Heart left ventricle (tissue), 16 donors: ENCODE measurements around the gene PYM1. TPM values are rescaled to one million over a fixed set of nuclear protein-coding genes. Genes with fewer than 3 reads are reported as not detected.
A peak's percentile ranks its signal among the peaks of the same experiment; 100 is the strongest.

Source experiments
- ATAC-seq, 4 donors: fragments of 200-7000 bp; cut with Tn5 transposase; one replicate each; pipeline ENCODE4 v1.9.1; 2020 to 2022; ENCODE audit warnings: moderate library complexity in 4 of 4, mild to moderate bottlenecking in 3 of 4, moderate number of reproducible peaks in 1 of 4
- DNase-seq, 5 donors: peaks; one replicate each; pipeline ENCODE4 v3.0.0-alpha.2; 2020
- H3K27ac ChIP-seq, 12 donors: fragments of 200-600 bp; sonication (generic) in 4 of 12; one replicate each; pipeline versions ENCODE4 v1.5.0 to v1.8.0; 2016 to 2022; ENCODE audit warnings: mild to moderate bottlenecking in 2 of 12
- H3K27me3 ChIP-seq, 9 donors: fragments of 200-600 bp; sonication (generic) in 2 of 9; one replicate each; pipeline versions ENCODE4 v1.5.1 to v1.8.0; 2016 to 2022; ENCODE audit warnings: mild to moderate bottlenecking in 3 of 9
- H3K36me3 ChIP-seq, 9 donors: fragments of 200-600 bp; sonication (generic) in 2 of 9; one replicate each; pipeline versions ENCODE4 v1.5.0 to v1.8.0; 2018 to 2022; ENCODE audit warnings: mild to moderate bottlenecking in 2 of 9
- H3K4me1 ChIP-seq, 12 donors: fragments of 200-600 bp; sonication (generic) in 4 of 12; one replicate each; pipeline versions ENCODE4 v1.5.0 to v1.8.0; 2016 to 2022; ENCODE audit warnings: mild to moderate bottlenecking in 3 of 12
- H3K4me3 ChIP-seq, 12 donors: fragments of 200-600 bp; sonication (generic) in 4 of 12; one replicate each; pipeline versions ENCODE4 v1.5.0 to v1.8.0; 2017 to 2022; ENCODE audit warnings: mild to moderate bottlenecking in 9 of 12, moderate library complexity in 4 of 12
- H3K9me3 ChIP-seq, 12 donors: fragments of 200-600 bp; sonication (generic) in 4 of 12; one replicate each; pipeline versions ENCODE4 v1.5.0 to v1.8.0; 2016 to 2022; ENCODE audit warnings: mild to moderate bottlenecking in 1 of 12
- CTCF ChIP-seq, 12 donors: fragments of 200-600 bp; sonication (generic) in 4 of 12; IDR thresholded peaks; one replicate each; pipeline versions ENCODE4 v1.5.0 to v1.8.0; 2018 to 2022; ENCODE audit warnings: antibody characterized with exemption in 12 of 12, mild to moderate bottlenecking in 5 of 12
- POLR2A ChIP-seq, 2 donors: fragments of 450-650 bp; IDR thresholded peaks; one replicate each; pipeline ENCODE4 v1.6.1; 2017; ENCODE audit warnings: antibody characterized with exemption in 2 of 2, mild to moderate bottlenecking in 2 of 2, moderate library complexity in 2 of 2
- WGBS, 4 donors: extraction: QIAGEN DNeasy Blood & Tissue Kit in 2 of 4; methylation state at CpG; one replicate each; pipeline versions ENCODE4 v1.1.5 to v1.1.7; 2013 to 2018; 5-methylcytosine and 5-hydroxymethylcytosine counted together
- intact Hi-C, 10 donors: fragments of 100-400 bp; cut with DNase I; formaldehyde crosslinking; loops; one replicate each; pipeline versions ENCODE4 v1.11.1 to v1.14.2; 2022
- polyA plus RNA-seq, 2 donors: library from polyadenylated mRNA; stranded (reverse); fragments of 200-250 nt; gene quantifications; one replicate each; pipeline ENCODE4 v1.2.3, GENCODE V29; 2013
- total RNA-seq, 9 donors: library from RNA; depleted of rRNA in 2 of 9; stranded (reverse); fragments of >200 nt in 2 of 9; fragmentation: NEBNext Ultra II Directional in 3 of 9; extraction: Animal tissue kit (Norgen Biotek cat#: 25700) in 3 of 9; gene quantifications; one replicate each; pipeline versions ENCODE4 v1.1.0 to v1.2.4, GENCODE V29; 2016 to 2023
- donor health status: ischemic (EF 13 %, LVEDD 7.1; RV severe dilation, severe dysfunction).
- donor health status: healthy with polysubstance abuse.
- donor health status: DM: no; HTN: yes; CAD: no.
- donor health status: DM: no; HTN: no; CAD: no.
- donor health status: ischemic (EF 25% LVEDD 6.9; RV normal size, moderate dysfunction).
- donor health status: ischemic (EF 25% LVEDD 5.7; RV mildly dilated, moderate dysfunction).
- donor health status: healthy.
- donor health status: DM: yes; HTN: yes; CAD: no.
- donor health status: ischemic (EF 35%, LVEDD 5.7; RV mildly dilated, moderate dysfunction).
- donor health status: nonischemic (EF 11% LVEDD 7.7; RV severe dilation, severe dysfunction).
- donor health status: DM: yes; HTN: yes; CAD: no.
- donor health status: PGD.
- donor health status: ischemic (EF 29% LVEDD 5.4; RV normal size, mild dysfunction).
- donor health status: nonischemic (EF 23%, LVEDD 6.1; RV moderate dilation, normal function).

PYM1 gene
- total and polyA plus RNA-seq, 11 donors, result 12.0 to 33.6 (median 15.3) TPM

- DNase-seq (peak; percentile 83 to 87 (median 87)), ATAC-seq (peak; percentile 85 to 96 (median 95))
- Histone ChIP-seq H3K9me3 (no peaks in the 10 kb centered on the region), H3K36me3 (peaks cover 0 to 71% (median 6%) of the 10 kb centered on the region in 9 donors), H3K4me3 (peak overlapping the region in 8 of 12 donors; percentile 15 to 42 (median 24)), H3K27me3 (no peaks in the 10 kb centered on the region), H3K27ac (peak overlapping the region in 2 of 12 donors; percentile 7 to 58), H3K4me1 (peaks cover 0 to 13% (median 7%) of the 10 kb centered on the region in 12 donors)
- TF ChIP-seq POLR2A (IDR thresholded peaks at IDR 0.05) (no peak), CTCF (IDR thresholded peaks at IDR 0.05) (peak; percentile 87 to 94 (median 91))
- 9 to 15% (median 11%) methylated on average over 13 to 18 of the region's 18 CpGs for WGBS, 4 donors
- intact Hi-C loops, result loop anchor here in 8 of 10 donors (1.0 to 5.0 kb wide), 4 partner anchors 198 to 203 kb away; partner anchors contain the start of gene GDF11 (in 1 of the 8)
Observed at GRCh38 chr12:55940065-55940732, 12.5 kb upstream of the PYM1 start.

- no peaks in the 10 kb centered on the region for H3K9me3 ChIP-seq
- intact Hi-C loops, result loop anchor here in 3 of 10 donors (5.0 kb wide), 3 partner anchors 107 to 202 kb away; partner anchors contain the start of genes ORMDL2 (in 1 of the 3) and SARNP (in 1 of the 3)
- ATAC-seq (no peak), DNase-seq (no peak)
- peaks cover 0 to 59% (median 2%) of the 10 kb centered on the region in 9 donors for H3K36me3 ChIP-seq
- 89 to 97% (median 95%) methylated on average over 8 of the region's 8 CpGs for WGBS, 4 donors
- no peaks in the 10 kb centered on the region for H3K27me3 ChIP-seq
- H3K27ac ChIP-seq, result no peak overlapping the region
- TF ChIP-seq CTCF (IDR thresholded peaks at IDR 0.05) (no peak), POLR2A (IDR thresholded peaks at IDR 0.05) (no peak)
- H3K4me3 ChIP-seq, result no peak overlapping the region
- peaks cover 0 to 20% (median 8%) of the 10 kb centered on the region in 12 donors for H3K4me1 ChIP-seq
Observed at GRCh38 chr12:55938826-55939501, 11.3 kb upstream of the PYM1 start.

- WGBS, 4 donors, result 82 to 94% (median 83%) methylated on average over 2 of the region's 2 CpGs
- ATAC-seq, result no peak
- intact Hi-C loops, result loop anchor here in 3 of 10 donors (5.0 kb wide), 3 partner anchors 106 to 201 kb away; partner anchors contain the start of genes ORMDL2 (in 1 of the 3) and SARNP (in 1 of the 3)
- Histone ChIP-seq H3K36me3 (peaks cover 0 to 49% (median 0%) of the 10 kb centered on the region in 9 donors), H3K4me3 (no peak overlapping the region), H3K27ac (no peak overlapping the region), H3K4me1 (peaks cover 0 to 30% (median 8%) of the 10 kb centered on the region in 12 donors), H3K9me3 (no peaks in the 10 kb centered on the region), H3K27me3 (no peaks in the 10 kb centered on the region)
- no peak for DNase-seq
- TF ChIP-seq POLR2A (IDR thresholded peaks at IDR 0.05), result no peak
- no peak for TF ChIP-seq CTCF (IDR thresholded peaks at IDR 0.05)
Observed at GRCh38 chr12:55937981-55938380, 10.3 kb upstream of the PYM1 start.
